Measurements from ENCODE around the gene ANP32B.

DNA sequence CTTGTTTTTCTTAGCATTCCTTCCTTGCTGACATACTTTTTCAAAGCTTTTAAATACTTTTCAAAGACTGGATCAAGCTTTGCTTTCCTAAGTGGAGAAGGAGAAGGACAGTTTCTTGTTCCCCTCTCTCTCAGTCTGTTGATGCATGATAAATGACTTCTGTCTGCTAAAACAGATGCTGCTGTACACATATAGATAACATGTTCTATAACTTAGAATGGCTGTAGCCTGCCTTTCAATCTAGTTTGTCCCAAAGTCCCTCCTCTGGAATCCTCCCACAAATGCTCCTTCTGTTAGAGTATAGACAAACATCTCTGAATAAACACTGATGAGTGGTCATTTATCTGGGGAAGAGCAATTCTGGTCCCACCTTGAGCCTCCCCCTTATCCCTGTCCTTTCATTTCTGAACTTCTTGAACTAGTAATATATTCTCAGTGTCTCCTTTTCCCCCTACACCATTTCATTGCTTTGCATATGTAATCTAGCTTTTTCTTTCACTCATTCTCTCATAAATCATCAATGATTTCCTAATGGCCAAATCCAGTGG is 39.8 kb upstream of the ANP32B start:
- TF ChIP-seq, protein P1, sequence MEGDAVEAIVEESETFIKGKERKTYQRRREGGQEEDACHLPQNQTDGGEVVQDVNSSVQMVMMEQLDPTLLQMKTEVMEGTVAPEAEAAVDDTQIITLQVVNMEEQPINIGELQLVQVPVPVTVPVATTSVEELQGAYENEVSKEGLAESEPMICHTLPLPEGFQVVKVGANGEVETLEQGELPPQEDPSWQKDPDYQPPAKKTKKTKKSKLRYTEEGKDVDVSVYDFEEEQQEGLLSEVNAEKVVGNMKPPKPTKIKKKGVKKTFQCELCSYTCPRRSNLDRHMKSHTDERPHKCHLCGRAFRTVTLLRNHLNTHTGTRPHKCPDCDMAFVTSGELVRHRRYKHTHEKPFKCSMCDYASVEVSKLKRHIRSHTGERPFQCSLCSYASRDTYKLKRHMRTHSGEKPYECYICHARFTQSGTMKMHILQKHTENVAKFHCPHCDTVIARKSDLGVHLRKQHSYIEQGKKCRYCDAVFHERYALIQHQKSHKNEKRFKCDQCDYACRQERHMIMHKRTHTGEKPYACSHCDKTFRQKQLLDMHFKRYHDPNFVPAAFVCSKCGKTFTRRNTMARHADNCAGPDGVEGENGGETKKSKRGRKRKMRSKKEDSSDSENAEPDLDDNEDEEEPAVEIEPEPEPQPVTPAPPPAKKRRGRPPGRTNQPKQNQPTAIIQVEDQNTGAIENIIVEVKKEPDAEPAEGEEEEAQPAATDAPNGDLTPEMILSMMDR (IDR thresholded peaks at IDR 0.05) = no peak
- no peak for TF ChIP-seq EZH2 (IDR thresholded peaks at IDR 0.05; ENCODE audit: borderline replicate concordance, insufficient read depth, low read depth, low read length, poor library complexity, severe bottlenecking)

All from B cell (primary cell).